ENCODE results near the gene BIVM. TPM values are rescaled to one million over a fixed set of nuclear protein-coding genes. Genes with fewer than 3 reads are reported as not detected.
"Not testable (repeated sequence)": the region's sequence is repeated elsewhere in the genome, so short reads cannot be mapped to it uniquely, and the experiment has no call there.

BIVM gene
- total RNA-seq, result 30.4 TPM
- long read RNA-seq, transcript BIVM-201 (11 exons, 3,859 nt), result major isoform, 5 of 43 reads
- long read RNA-seq, partial matches to known transcripts, result 1 of 43 reads
- long read RNA-seq, other reads (novel, unspliced or antisense), result 37 of 43 reads

DNA sequence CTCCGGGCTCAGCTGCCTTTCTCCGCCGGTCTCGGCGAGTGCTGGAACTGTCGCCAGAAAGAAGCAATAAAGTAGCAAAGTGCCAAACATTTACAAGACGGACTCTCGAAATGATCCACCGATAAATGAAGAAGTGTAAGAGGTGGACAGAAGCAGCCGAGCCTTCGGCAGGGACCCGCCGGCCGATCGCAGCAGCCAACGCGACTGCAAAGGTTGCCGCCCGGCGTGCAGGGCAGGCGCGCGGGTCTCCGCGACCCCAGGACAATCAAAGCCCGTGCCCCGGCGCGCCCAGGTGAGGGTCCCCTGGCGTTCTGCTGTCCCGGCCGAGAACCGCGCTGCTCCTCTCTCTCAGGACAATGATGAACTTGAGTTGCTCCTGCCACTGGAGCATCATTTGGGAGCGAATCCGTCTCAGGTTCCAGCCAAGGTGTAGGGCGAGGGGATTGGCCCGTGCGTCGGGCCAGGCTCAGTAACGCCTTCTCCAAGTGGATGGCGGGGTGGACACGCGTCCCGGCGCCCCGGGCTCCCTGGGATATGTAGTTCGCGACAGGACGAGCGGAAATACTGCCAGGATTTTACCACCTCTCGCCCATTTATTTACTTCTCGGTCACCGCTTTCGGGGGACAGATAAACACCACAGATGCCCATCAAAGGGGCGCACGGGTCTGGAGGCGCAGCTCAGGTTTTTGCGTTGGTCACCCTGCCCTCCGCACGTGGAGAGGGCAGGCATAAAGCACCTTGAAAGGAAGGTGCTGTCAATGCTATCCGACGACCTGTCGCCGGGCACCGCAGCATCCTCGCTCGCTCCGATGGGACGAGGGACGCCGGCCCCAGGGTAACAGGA lies at the start of gene BIVM, which contains the start of gene POGLUT2:
TSS of gene BIVM (plus strand) at position 539 of the 845 bp plus-strand sequence. CDS start 8,149 bp downstream, outside the sequence.
TSS of gene POGLUT2 (minus strand) at position 396 of the 845 bp plus-strand sequence. CDS start at position 90, 306 bp downstream.
- DNase-seq (ENCODE audit: low spot score), result peak; percentile 93
- intact Hi-C loops (cut with DNase I), result loop anchor here (2.0 kb wide), 2 partner anchors 48 to 202 kb away; partner anchors contain the start of genes ERCC5 and TPP2

- intact Hi-C loops (cut with DNase I), result no loop called here
- DNase-seq (ENCODE audit: low spot score), result no peak
These were observed 47.0 kb upstream of the BIVM start for GRCh38 chr13:102751886-102752285.

GRCh38 chr13:102757006-102757405 lies 41.9 kb upstream of the BIVM start:
- intact Hi-C loops (cut with DNase I), result no loop called here
- DNase-seq (ENCODE audit: low spot score), result no peak

DNA sequence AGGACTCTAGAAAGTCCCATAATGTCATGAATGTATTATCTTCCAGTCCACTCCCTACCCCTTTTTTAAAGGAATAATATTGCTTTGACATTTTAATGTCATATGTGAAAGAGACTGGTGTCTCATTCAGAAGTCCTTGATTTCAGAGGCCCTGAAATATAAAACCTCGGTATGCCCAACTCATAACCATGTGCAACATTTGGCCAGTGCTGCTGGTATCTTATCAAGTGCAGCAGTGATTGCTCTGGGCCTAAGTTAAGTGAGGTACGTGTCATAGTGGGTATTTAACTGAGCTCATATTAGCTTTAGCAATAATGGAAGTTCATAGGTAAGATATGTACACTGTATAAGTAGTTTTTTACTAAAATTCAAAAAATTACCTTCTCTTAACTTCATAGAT lies 40.1 kb upstream of the BIVM start:
- no peak for DNase-seq (ENCODE audit: low spot score)
- intact Hi-C loops (cut with DNase I), result no loop called here

GRCh38 chr13:102761071-102761470 lies 37.8 kb upstream of the BIVM start:
- intact Hi-C loops (cut with DNase I), result no loop called here
- no peak for DNase-seq (ENCODE audit: low spot score)

DNA sequence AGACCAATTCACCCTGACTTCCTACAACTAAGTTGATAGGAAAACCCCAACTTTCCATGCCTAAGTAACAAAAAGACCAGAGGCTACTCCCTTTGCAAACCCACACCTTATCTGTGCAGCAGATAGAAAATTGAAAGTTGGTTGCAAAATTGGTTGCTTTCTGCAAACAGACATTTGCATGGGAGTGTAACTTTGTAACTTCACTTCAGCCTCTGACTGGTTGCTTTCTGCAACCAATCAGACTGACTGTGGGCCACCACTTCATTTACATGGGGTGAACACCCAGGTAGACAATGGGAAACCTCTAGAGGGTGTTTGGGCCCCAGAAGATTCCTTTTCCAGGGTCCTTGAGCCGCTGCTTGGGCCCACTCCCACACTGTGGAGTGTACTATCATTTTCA lies 35.2 kb upstream of the BIVM start:
- intact Hi-C loops (cut with DNase I), result no loop called here
- no peak for DNase-seq (ENCODE audit: low spot score)

DNA sequence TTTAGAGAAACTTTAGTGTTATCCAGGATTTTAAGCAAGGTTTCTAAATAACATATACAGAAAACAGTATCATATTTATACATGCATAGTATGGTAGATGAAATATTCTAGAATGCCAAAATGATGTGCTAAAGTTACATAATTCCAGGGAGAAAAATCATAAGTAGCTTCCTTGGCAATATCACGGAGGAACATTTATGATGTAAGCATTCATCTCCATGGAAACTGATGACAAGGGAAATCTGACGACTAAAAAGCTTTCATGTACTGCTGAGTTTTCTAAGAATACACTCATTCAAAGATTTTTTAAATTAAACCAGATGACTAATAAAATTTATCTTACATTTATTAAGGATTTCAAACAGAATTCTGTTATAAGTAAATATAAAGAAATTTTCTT lies 30.0 kb upstream of the BIVM start:
- DNase-seq (ENCODE audit: low spot score), result no peak
- intact Hi-C loops (cut with DNase I), result no loop called here

DNA sequence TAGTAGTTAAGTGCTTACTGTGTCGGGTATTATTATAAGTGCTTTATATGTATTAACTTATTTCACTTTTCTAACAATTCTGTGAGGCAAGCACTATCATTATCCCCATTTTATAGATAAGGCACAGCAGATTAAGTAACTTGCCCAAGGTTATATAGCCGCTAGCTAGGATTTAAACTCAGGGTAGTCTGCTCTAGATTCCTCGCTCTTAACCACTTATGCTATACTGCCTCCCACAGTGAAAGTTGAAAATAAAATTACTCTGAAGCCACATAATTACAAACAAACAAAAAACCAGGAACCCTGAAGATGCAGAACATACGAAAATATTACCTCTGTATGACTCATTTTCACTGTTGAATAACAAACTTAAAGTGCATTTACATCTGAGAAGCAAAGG lies 29.2 kb upstream of the BIVM start:
- DNase-seq (ENCODE audit: low spot score), result no peak
- intact Hi-C loops (cut with DNase I), result no loop called here

DNA sequence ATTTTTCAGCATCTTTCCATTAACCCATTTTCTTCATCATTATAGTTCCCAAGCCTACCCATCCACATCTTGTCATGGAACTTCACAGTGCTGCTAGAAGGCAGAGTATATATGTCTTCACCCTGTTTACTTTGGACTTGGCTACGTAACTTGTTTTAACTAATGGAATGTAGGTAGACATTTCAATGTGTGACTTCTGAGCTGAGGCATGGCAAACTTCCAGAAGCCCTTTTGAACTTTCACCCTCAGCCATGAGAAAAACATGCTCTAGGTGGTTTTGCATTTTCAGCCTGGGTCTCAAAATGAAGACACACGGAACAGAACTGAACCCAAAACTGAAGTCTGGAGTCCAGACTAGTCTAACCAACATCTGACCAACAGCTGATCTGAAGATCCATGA lies 28.5 kb upstream of the BIVM start:
- no peak for DNase-seq (ENCODE audit: low spot score)
- intact Hi-C loops (cut with DNase I), result no loop called here

DNA sequence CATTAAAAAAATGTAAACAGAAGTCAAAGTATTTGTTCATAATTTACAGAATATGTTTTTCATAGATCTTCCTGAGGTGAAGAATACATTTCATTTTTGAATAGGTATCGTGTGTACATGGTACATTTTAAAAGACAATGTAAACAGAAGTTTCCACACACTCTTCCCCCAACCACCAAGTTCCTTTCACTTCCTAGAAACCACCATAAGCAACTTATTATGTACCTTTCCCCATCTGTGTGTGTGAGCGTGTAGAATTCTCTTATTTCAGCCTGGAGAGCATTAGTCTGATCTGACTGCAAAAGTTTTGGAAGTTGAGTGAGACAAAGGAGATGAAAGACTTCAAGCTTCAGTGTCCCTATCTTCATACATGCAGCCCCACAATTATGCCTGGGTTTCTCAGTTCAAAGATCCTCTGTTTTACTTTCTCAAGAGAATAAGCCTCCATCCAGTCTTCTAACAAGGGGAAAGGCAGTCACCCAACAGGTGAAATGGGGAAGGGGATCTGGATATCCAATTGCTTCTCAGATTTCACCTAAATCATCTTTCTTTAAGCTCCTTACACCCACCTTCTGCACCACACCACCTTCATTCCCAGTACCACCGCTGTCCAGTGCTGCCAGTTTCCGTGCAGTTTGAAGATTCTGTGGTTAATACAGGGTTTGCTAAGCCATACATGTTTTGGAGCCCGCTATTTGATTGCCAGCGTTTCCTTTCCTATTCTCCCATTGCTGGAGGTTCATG lies 27.4 kb upstream of the BIVM start:
- intact Hi-C loops (cut with DNase I), result loop anchor here (2.0 kb wide), 1 partner anchor 179 kb away; no protein-coding TSS in a partner anchor

GRCh38 chr13:102772042-102772425 lies 26.9 kb upstream of the BIVM start:
- no peak for DNase-seq (ENCODE audit: low spot score)
- intact Hi-C loops (cut with DNase I), result loop anchor here (2.0 kb wide), 1 partner anchor 179 kb away; no protein-coding TSS in a partner anchor

More for the DNA sequence above, 27.4 kb upstream of the BIVM start:
- DNase-seq (ENCODE audit: low spot score), result no peak

DNA sequence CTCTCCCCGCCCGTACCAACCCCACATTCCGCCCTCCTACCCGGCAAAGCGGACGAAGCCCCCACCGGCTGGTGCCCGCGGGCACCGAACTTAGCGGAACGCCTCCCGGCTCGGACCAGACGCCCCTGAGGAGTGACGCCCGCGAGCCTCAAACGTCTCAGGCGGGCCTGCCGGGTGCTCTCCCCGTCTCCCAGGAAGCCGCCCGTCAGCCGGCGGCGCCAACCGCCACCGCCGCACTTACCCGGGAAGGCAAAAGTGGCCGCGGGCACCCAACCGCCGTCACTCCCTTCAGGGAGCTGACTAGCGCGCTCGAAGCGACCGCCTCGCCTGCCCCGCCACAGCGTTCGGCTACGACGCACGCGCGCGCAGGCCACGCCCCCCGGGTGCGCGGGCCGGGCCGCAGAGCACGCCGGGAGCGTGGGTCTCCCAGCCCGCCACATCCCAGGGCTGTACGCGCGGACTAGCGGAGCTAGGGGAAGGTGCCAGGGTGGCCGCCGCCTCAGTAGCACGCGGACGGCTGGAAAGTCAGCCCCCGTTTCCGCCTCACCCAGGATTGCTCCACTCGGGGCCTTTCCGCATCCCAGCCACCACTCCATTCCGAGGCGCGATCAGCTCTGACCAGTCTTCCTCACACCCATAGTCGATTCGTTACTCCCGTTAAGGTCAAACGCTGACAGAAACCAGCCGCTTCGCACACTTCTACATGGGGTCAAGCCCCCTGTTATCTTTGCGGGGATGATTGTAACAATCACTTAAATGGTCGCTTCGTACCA lies 25.3 kb upstream of the BIVM start, which contains the start of gene TEX30:
TSS of gene TEX30 (minus strand) at position 346 of the 773 bp plus-strand sequence. CDS start 3,760 bp downstream, outside the sequence.
- intact Hi-C loops (cut with DNase I), result loop anchor here (1.0 to 2.0 kb wide), 2 partner anchors 27 to 181 kb away; no protein-coding TSS in a partner anchor

DNA sequence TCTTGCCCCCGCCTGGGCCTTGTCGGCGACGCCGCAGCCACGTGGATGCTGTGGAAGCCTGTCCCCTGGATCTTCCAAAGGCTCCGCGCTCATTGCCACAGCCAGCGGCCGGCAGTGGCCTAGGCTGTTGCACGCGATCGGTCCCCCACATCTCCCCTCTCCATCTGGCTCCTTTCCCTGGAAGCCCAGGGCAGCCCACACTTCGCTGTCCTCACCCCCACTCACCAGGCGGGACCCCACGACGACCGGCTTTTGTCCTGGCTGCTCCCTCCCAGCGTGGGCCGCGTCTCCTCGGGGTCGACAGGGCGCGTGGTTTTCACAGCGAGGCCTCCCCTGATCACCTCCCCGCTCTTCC lies 24.7 kb upstream of the BIVM start:
- intact Hi-C loops (cut with DNase I), result no loop called here
- DNase-seq (ENCODE audit: low spot score), result no peak

More for the DNA sequence above, 25.3 kb upstream of the BIVM start, which contains the start of gene TEX30:
- peak; percentile 91 for DNase-seq (ENCODE audit: low spot score)

GRCh38 chr13:102774591-102775520 lies 24.1 kb upstream of the BIVM start:
- intact Hi-C loops (cut with DNase I), result no loop called here
- no peak for DNase-seq (ENCODE audit: low spot score)

DNA sequence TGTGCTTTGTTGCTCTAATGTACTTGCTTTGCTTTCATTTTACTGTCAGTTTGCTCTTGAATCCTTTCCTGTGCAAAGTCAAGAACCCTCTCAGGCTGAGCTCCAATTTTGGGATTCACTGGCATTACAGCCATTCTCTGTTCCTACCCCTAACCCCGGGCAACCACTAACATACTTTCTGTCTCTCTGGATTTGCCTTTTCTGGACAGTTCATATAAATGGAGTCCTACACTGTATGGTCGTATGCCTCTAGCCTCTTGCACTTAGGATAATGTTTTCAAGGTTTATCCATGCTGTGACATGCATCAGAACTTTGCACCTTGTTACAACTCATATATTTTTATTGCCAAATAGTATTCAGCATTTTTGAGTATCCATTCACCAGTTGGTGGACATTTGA lies 22.6 kb upstream of the BIVM start:
- DNase-seq (ENCODE audit: low spot score), result no peak
- intact Hi-C loops (cut with DNase I), result no loop called here

- intact Hi-C loops (cut with DNase I), result no loop called here
- DNase-seq (ENCODE audit: low spot score), result no peak
These were observed 21.2 kb upstream of the BIVM start for GRCh38 chr13:102777736-102778135.

DNA sequence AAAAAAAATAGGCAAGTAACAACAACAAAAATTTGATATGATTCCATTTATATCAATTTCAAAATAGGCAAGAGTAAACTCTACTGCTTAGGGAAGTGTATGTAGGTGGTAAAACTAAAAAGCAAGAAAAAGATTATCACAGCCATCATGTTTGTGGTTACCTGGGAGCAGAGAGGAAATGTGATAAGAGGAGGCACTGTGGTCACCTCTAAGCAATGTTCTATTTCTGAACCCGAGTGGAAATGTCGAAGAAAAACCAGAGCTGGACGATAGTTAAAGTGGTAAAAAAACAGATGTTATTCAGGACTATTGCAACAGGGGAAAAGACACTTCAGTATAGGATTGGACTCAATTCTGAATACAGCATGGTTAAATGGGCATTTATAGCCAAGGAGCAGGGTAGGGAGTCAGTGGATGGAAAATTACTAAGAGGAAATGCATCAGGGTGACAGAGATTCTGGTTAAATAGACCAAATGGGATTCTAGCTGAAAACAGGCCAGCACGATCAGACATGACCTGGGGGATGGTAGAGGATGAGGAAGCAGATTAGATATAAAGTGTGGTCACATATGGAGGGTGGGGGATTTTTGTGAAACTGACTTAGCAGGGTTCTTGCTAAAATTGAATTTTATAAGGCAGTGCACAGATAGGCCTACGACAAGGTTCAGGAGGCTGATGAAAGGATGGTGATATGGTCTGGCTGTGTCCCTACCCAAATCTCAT lies 19.3 kb upstream of the BIVM start:
- intact Hi-C loops (cut with DNase I), result no loop called here
- no peak for DNase-seq (ENCODE audit: low spot score)

DNA sequence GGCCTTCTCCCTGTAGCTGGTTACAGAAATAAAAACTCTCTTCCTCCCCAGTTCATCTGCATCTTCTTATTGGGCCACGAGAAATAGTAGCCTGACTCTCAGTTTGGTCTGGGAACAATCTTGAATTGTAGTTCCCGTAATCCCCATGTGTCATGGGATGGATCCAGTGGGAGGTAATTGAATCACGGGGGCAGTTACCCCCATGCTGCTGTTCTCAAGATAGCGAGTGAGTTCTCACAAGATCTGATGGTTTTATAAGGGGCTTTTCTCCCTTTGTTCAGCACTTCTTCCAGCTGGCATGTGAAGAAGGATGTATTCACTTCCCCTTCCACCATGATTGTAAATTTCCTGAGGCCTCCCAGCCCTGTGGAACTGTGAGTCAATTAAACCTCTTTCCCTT lies 18.3 kb upstream of the BIVM start:
- intact Hi-C loops (cut with DNase I); DNase-seq (ENCODE audit: low spot score): not testable (repeated sequence)

Data from cardiac septum (tissue), 1 donor.